GM10266 (cell line): ENCODE data around the gene FKBP5.

Source experiments
- DNase-seq: peaks from one replicate; pipeline ENCODE4 v3.0.0; 2012; ENCODE audit errors: extremely low spot score
- TF ChIP-seq, protein P1 (sequence below): IDR thresholded peaks from 2 replicates; pipeline ENCODE4 v1.5.1; 2012; ENCODE audit warnings: mild to moderate bottlenecking, low read depth; ENCODE audit not compliant: control insufficient read depth, insufficient read depth; ENCODE audit errors: missing control alignments

The FKBP5 gene

DNA sequence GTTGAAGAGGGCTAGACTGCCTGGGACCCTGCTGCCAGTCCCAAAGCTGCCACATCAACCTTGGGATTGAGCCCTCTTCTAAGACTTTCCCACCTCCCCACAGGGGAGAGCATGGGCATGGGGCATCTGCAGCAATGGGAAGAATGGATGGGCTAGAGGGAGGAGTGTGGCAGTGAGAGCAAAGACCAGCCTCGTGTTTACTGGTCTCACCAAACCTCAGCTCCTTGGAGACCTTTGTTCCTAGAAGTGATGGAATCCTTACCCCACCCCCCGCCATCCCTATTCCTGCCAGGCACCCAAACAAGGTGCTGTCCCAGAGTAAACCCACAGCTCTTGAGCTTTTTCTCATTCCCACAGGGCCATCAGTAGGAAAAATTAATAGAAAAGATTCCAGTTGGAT, 28.1 kb upstream of the FKBP5 start:
- DNase-seq = no peak
- TF ChIP-seq, protein P1, sequence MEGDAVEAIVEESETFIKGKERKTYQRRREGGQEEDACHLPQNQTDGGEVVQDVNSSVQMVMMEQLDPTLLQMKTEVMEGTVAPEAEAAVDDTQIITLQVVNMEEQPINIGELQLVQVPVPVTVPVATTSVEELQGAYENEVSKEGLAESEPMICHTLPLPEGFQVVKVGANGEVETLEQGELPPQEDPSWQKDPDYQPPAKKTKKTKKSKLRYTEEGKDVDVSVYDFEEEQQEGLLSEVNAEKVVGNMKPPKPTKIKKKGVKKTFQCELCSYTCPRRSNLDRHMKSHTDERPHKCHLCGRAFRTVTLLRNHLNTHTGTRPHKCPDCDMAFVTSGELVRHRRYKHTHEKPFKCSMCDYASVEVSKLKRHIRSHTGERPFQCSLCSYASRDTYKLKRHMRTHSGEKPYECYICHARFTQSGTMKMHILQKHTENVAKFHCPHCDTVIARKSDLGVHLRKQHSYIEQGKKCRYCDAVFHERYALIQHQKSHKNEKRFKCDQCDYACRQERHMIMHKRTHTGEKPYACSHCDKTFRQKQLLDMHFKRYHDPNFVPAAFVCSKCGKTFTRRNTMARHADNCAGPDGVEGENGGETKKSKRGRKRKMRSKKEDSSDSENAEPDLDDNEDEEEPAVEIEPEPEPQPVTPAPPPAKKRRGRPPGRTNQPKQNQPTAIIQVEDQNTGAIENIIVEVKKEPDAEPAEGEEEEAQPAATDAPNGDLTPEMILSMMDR = no peak

- TF ChIP-seq, protein P1 = no peak
- DNase-seq = no peak
Measured at GRCh38 chr6:35713006-35713767, 24.5 kb upstream of the FKBP5 start.

GRCh38 chr6:35711731-35712130, 23.0 kb upstream of the FKBP5 start:
- no peak for DNase-seq
- TF ChIP-seq, protein P1 = no peak

- DNase-seq = no peak
- TF ChIP-seq, protein P1 = no peak
Measured at GRCh38 chr6:35710241-35710847, 21.6 kb upstream of the FKBP5 start.

DNA sequence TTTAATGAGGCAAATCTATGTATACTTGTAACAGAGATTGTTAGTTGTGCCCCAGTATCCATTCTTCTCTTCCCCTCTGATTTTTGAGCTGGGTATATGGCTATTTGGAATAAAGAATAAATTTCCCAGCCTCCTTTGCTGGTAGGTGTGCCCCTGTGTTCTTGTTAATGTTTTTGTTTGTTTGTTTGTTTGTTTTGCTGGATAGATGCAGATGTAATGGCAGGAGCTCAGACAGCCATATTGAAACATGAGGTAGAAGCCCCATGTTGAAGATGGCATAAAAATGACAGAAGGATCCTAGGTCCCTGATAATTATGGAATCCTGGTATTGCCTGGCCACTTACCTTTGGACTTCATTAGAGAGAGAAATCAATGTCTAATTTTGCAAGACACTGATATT, 19.9 kb upstream of the FKBP5 start:
- no peak for DNase-seq
- TF ChIP-seq, protein P1 = no peak

DNA sequence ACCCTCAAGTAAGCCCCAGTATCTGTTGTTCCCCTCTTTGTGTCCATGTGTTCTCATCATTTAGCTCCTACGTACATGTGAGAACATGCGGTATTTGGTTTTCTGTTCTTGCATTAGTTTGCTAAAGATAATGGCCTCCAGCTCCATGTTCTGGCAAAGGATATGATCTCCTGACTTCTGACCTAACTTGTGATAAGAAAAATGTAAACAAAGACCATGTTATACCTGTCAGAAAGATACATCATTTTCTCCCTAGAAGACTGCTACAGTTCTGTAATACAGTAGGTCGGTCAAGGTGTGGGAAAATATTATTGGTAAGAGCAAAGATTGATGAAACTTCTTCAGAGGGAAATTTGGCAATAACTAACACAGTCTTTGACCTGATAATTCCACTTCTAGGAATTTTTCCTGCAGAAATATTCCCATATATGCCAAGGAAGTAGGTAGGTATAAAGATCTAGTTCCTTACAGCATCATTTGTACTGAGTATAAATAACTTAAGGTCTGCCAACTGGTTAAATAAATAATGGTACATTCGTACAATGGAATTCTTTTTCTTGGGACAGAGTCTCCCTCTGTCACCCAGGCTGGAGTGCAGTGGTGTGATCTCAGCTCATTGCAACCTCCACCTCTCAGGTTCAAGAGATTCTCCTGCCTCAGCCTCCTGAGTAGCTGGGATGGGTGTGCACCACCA, 19.1 kb upstream of the FKBP5 start:
- TF ChIP-seq, protein P1 = no peak
- no peak for DNase-seq

- no peak for DNase-seq
- TF ChIP-seq, protein P1 = no peak
Measured at GRCh38 chr6:35706468-35706867, 17.8 kb upstream of the FKBP5 start.
